NCI-H146 (cell line): ENCODE measurements around the gene ANAPC16.
A peak's percentile ranks its signal among the peaks of the same experiment; 100 is the strongest.
"Not testable (repeated sequence)": the region's sequence is repeated elsewhere in the genome, so short reads cannot be mapped to it uniquely, and the experiment has no call there.

Experiments used
- DNase-seq: peaks from one replicate; lab custom pipeline; 2025; lab: John Stamatoyannopoulos, UW

Gene ANAPC16

GRCh38 chr10:72211832-72212231 lies 4.0 kb upstream of the ANAPC16 start:
- DNase-seq: not testable (repeated sequence)

GRCh38 chr10:72218325-72218724 lies 2.5 kb downstream of the ANAPC16 start:
- DNase-seq: no peak

DNA sequence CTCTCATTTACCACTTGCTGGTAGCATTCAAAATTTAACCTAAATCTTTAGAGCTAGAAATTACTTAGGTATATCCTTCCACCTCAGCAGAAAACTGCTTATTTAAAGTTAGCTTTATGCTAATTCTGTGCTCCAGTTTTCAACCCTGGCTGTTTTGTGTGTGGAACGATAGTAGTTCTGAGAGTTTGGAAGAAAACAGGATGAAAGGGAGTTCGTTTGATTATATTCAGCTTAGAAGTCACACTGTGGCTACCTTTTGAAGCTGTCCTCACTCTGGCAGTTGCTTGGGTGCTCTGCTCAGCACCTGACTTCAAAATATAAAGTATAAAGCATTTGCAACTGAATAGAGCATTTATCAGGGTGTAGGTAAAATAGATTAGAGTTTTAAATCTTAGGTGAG lies 2.9 kb downstream of the ANAPC16 start:
- DNase-seq: no peak

DNA sequence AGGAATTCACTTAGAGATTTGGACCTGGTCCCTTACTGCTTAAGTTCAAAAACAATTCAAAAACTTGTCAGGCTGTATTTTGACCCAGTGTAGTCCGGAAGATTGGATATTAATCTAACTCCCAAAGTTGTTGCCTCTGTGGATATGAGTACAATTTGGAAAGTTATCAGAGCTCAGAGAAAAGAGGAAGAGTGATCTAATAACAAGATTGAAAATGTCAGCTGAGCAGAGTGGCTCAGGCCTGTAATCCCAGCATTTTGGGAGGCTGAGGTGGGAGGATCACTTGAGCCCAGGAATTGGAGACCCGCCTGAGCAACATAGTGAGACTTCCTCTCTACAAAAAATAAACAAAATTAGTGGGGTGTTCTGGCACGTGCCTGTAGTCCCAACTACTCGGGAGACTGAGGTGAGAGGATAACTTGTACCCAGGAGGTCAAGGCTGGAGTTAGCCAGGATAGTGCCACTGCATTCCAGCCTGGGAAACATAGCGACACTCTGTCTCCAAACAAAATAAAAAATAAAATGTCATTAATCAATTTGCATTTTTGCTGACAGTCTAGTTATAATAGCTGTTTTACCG lies 3.5 kb downstream of the ANAPC16 start:
- no peak for DNase-seq

DNA sequence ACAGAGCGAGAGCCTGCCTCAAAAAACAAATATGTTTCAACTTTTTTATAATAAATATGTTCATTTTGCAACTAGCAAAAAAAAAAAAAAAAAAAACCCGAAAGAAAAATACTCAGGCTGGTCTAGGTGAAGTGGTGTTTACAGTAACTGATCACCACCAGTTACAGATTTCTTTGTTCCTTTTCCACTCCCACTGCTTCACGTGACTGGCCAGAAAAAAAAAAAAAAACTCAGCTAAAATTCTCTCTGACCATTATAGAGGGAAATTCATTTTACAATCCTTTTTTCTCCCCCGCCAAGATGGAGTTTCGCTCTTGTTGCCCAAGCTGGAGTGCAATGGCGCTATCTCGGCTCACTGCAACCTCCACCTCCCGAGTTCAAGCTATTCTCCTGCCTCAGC lies 4.8 kb downstream of the ANAPC16 start:
- no peak for DNase-seq

GRCh38 chr10:72221278-72221677 lies 5.5 kb downstream of the ANAPC16 start:
- DNase-seq: no peak

DNA sequence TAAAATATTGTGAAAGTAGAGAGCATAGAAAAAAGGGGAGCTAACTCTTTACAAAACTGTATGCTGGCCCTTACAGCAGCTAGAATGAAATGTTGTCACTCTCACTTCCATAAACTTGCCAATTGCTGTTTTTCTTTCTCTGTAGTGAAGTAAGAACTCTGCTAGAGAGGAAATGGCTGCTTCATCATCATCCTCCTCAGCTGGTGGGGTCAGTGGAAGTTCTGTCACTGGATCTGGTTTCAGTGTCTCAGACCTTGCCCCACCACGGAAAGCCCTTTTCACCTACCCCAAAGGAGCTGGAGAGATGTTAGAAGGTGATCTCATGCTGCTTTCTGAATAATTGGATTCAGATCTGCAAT lies 7.9 kb downstream of the ANAPC16 start:
- no peak for DNase-seq

- DNase-seq: not testable (repeated sequence)
Observed at GRCh38 chr10:72224191-72224590, 8.4 kb downstream of the ANAPC16 start.

GRCh38 chr10:72226418-72227027 lies 10.7 kb downstream of the ANAPC16 start:
- DNase-seq: no peak

DNA sequence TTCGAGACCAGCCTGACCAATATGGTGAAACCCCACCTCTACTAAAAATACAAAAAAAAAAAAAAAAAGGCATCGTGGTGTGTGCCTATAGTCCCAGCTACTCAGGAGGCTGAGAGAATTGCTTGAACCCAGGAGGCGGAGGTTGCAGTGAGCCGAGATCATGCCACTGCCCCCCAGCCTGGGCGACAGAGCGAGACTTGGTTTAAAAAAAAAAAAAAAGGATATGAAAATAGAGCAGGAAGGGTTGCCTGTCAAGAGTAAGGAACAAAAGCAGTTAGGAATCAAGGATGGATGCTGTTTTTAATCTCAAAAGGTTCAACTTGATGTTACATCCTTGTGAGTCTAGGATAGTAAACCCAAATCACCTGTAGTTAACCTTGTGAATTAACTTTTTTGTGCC lies 12.0 kb downstream of the ANAPC16 start:
- DNase-seq: no peak

DNA sequence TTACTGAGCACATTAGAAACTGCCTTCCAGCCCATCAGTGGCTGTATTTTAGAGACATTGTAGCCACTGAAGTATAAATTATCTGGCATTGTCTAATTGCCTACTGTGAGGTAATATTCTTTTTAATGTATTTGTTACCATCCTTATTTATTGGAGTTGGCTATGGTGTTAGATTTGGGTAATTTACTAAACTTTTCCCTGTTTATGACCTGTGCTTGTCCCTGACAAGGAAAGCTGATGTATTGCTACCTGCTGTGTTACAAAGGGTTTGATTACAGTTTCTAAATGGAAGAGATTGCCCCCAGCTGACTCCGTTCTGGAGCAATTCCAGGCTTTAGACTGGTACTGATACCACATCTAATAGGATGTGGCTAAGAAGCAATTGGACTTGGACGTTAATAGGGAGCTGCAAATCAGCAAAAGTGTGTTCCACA lies 12.5 kb downstream of the ANAPC16 start:
- DNase-seq: peak; percentile 77

DNA sequence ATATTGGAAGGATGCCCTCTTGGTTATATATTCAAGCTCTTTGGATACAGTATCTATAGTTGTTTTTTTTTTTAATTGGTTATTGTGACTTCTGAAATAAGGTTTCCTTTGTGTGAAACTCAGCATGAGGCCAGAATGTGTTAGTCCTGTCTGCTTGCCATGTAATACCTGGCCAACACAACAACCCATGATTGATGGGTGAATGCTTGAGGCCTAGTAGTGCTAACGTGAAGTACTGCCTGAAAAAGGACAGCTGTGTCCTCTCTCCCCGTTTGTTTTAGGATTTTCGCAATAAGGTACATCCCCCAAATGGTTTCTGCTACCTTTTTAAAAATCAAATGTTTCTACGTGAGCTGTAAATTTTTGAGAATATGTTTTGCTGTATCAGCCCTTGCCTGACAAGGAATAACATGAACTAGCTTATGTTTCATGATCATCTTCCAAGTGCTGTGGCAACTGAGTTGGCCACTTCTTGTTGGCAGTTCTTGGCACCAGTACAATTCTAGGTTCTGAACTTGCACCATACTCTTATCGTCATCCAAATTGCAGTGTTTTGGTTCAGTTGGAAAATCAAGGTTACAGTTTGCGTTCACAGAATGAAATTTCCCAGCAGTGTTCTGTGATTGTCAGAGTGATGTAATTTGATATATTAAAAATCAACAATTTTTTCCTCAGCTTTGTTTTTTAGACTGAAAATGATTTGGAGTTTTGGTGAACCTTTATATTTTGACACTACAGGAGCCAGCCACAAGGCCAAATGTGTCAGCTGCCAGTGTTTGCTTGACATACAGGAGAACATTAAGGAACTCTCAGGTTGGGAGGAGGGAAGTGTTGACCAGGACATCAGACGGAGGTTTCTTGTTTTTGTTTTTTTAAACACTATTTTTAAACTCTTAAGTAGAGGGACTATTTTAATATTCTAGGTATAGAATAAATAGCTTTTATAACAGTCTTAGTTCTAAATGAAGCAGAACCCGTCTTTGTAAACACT lies 13.7 kb downstream of the ANAPC16 start:
- peak; percentile 46 for DNase-seq

DNA sequence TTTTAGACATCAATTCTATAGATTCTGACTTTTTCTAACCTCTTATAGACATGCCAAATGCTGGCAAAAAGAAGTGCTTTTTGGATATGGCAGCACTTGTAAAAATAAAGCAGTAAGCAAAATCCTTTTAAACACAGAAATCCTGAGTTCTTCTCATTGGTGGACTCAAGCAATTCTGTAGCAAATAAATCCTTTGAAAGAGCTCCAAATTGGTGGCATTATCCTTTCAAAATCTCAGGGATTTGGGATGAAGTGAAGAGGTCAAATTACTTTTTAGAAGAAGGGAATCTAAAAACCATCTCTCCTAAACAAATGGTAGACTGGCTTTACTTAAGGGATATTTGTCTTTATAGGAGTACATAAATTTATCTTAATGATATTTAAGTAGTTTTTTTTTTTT lies 17.8 kb downstream of the ANAPC16 start:
- no peak for DNase-seq

- DNase-seq: no peak
Observed at GRCh38 chr10:72234560-72235095, 18.8 kb downstream of the ANAPC16 start.

GRCh38 chr10:72235544-72236279 lies 19.9 kb downstream of the ANAPC16 start:
- DNase-seq: no peak

GRCh38 chr10:72238392-72239175 lies 22.8 kb downstream of the ANAPC16 start:
- DNase-seq: no peak

DNA sequence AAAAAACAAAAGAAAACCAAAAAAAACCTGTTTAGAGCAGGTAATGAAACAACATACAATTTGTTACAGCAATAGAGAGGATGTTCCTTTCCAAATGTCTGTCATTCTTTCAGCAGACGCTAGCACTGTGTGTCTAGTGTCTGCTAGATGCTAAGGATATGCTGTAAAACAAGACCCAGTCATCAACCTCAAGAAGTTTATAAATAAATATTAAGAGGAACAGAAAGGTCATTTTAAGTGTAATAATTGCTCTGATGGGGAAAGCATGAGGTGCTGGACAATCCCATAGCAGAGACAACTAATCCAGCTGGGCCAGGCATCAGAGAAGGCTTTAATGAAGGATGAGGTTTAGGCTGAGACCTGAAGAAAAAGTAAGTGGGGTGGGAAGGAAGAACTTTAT lies 23.6 kb downstream of the ANAPC16 start:
- DNase-seq: no peak

- no peak for DNase-seq
Observed at GRCh38 chr10:72240371-72240770, 24.6 kb downstream of the ANAPC16 start.

DNA sequence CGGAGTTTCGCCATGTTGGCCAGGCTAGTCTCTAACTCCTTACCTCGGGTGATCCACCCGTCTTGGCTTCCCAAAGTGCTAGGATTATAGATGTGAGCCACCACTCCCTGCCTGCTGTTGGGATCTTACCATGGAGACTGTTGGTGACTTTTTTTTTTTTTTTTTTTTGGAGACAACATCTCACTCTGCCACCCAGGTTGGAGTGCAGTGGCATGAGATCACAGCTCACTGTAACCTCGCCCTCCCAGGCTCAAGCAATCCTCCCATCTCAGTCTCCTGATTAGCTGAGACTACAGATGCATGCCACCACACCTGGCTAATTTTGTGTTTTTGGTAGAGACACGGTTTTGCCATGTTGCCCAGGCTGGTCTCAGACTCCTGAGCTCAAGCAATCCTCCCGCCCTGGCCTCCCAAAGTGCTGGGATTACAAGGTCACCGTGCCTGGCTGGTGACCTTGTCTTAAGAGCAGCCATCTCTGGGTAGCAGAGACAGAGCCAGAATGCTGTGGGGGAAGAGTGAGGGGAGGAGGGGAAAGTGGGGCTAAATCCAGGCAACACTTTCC lies 26.0 kb downstream of the ANAPC16 start:
- no peak for DNase-seq

- DNase-seq: no peak
Observed at GRCh38 chr10:72242675-72243074, 26.9 kb downstream of the ANAPC16 start.
